Mesendoderm (in vitro differentiated cells): ENCODE data around the gene FIBCD1.

Source experiments
- DNase-seq: peaks from one replicate; pipeline ENCODE4 v3.0.0; 2013
- H2AK5ac ChIP-seq: 2 replicates; pipeline ENCODE4 v1.6.1; 2013; ENCODE audit warnings: low read length, inconsistent platforms
- H2BK120ac ChIP-seq: 2 replicates; pipeline ENCODE4 v1.6.1; 2013; ENCODE audit warnings: low read depth, mild to moderate bottlenecking, low read length, moderate library complexity, mixed read lengths
- H2BK15ac ChIP-seq: replicated peaks from 2 replicates; pipeline ENCODE4 v1.6.1; 2013; ENCODE audit warnings: low read depth, mild to moderate bottlenecking, moderate library complexity
- H2BK5ac ChIP-seq: 2 replicates; pipeline ENCODE4 v1.6.1; 2013; ENCODE audit warnings: low read length, inconsistent platforms
- H3K18ac ChIP-seq: 2 replicates; pipeline ENCODE4 v1.6.1; 2013; ENCODE audit warnings: mild to moderate bottlenecking, low read length, mixed read lengths
- H3K23ac ChIP-seq: one replicate; pipeline ENCODE4 v1.6.1; 2013; ENCODE audit warnings: low read length
- H3K27ac ChIP-seq: 2 replicates; pipeline ENCODE4 v1.5.1; 2013; ENCODE audit warnings: low read depth, mild to moderate bottlenecking, inconsistent platforms, low read length, moderate library complexity
- H3K27me3 ChIP-seq: 2 replicates; pipeline ENCODE4 v1.6.1; 2013; ENCODE audit warnings: low read length, control low read depth, mild to moderate bottlenecking, inconsistent platforms; ENCODE audit not compliant: insufficient read depth, poor library complexity
- H3K36me3 ChIP-seq: 2 replicates; pipeline ENCODE4 v1.6.1; 2013; ENCODE audit warnings: low read length, inconsistent platforms; ENCODE audit not compliant: control insufficient read depth, insufficient read depth
- H3K4ac ChIP-seq: one replicate; pipeline ENCODE4 v1.6.1; 2013; ENCODE audit warnings: low read depth, mild to moderate bottlenecking, low read length, moderate library complexity
- H3K4me1 ChIP-seq: 2 replicates; pipeline ENCODE4 v1.6.1; 2013; ENCODE audit warnings: low read depth, low read length, inconsistent platforms; ENCODE audit not compliant: control insufficient read depth
- H3K4me2 ChIP-seq: 2 replicates; pipeline ENCODE4 v1.6.1; 2013; ENCODE audit warnings: low read length
- H3K4me3 ChIP-seq: 2 replicates; pipeline ENCODE4 v1.5.1; 2013; ENCODE audit warnings: mild to moderate bottlenecking, low read length
- H3K56ac ChIP-seq: one replicate; pipeline ENCODE4 v1.6.1; 2013; ENCODE audit warnings: low read length
- H3K79me1 ChIP-seq: 2 replicates; pipeline ENCODE4 v1.6.1; 2013; ENCODE audit warnings: low read length, inconsistent platforms
- H3K79me2 ChIP-seq: 2 replicates; pipeline ENCODE4 v1.6.1; 2013; ENCODE audit warnings: mild to moderate bottlenecking, low read length; ENCODE audit not compliant: control insufficient read depth, insufficient read depth
- H3K9ac ChIP-seq: 2 replicates; pipeline ENCODE4 v1.6.1; 2013; ENCODE audit warnings: low read length, inconsistent platforms
- H4K5ac ChIP-seq: one replicate; pipeline ENCODE4 v1.6.1; 2013; ENCODE audit warnings: low read length
- H4K8ac ChIP-seq: one replicate; pipeline ENCODE4 v1.6.1; 2013; ENCODE audit warnings: low read depth, mild to moderate bottlenecking, control low read depth, low read length, moderate library complexity
- WGBS: extraction: QIAGEN DNeasy Blood & Tissue Kit; methylation state at CpG from one replicate; pipeline ENCODE4 v1.1.7; 2013; ENCODE audit warnings: low lambda C conversion rate, missing lambda C conversion rate; ENCODE audit not compliant: insufficient coverage; ENCODE audit errors: extremely low coverage; 5-methylcytosine and 5-hydroxymethylcytosine counted together

Gene FIBCD1

DNA sequence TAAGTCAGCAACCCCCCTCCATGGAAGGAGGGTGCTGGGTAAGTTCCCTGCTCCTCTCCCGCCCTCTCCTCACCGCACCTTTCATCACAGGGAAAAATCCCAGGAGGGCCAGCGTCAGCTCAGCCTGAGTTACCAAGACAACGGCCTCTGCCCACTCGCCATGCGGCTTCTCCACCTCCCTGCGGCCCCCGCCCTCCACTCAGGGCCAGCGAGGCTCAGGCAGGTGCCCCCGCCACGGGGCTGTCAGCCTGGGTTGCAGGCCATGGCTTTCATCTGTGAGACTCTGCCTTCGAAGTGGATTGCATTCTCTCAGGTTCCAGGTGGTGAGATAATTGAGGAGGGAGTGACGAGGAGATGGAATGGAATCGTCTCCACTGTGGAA, 42.7 kb upstream of the FIBCD1 start:
- Histone ChIP-seq H3K79me1 (no peaks in the 10 kb centered on the region), H4K5ac (no peak overlapping the region), H2AK5ac (no peak overlapping the region), H2BK120ac (no peak overlapping the region), H3K23ac (no peak overlapping the region), H3K27ac (no peak overlapping the region), H3K4me2 (no peak overlapping the region), H3K4me1 (no peaks in the 10 kb centered on the region), H3K4me3 (no peak overlapping the region), H4K8ac (no peak overlapping the region), H3K36me3 (no peaks in the 10 kb centered on the region), H2BK15ac (no peak overlapping the region), H3K27me3 (no peaks in the 10 kb centered on the region), H3K4ac (no peak overlapping the region), H2BK5ac (no peak overlapping the region), H3K18ac (no peak overlapping the region), H3K9ac (no peak overlapping the region), H3K56ac (no peak overlapping the region), H3K79me2 (no peaks in the 10 kb centered on the region)
- WGBS: no CpG with 5 or more reads among the region's 14 CpGs
- DNase-seq: no peak

DNA sequence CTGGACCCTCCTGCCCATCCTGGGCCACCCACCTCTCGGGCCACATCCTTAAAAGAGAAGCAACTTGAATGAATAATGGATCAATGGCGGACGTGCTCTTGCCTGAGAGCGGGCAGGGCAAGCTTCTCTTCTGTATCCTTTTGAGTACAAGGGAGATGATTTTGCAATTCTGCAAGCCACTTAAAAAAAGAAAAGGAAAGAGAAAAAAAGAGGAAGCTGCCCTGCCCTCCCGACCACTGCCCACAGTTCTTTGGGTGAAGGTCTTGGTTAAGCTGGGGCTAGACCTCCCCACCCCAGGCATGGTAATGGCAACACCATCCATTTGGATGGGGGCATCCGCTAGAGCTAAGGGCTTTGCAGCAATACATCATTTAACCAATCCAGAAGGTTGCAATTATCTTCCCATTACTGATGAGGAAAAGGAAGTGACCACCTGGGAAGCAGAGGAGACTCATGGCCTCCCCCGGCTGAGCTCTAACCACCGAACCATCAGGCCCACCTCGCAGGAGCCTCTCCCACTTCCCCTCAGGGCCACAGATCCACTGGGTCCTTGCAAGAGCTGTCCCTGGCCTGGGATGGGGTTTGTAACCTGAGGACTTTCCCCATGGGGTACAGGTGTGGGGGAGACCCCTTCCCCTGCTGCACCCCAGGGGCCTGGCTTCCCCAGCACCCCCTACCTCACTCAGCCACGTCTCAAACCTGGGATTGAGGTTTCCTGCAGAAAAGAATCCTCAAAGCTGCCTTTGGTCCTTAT, 42.1 kb upstream of the FIBCD1 start:
- H2BK120ac ChIP-seq: no peak overlapping the region
- no peak overlapping the region for H3K9ac ChIP-seq
- H3K4me2 ChIP-seq: no peak overlapping the region
- H3K4ac ChIP-seq: no peak overlapping the region
- H3K27me3 ChIP-seq: no peaks in the 10 kb centered on the region
- no peak overlapping the region for H3K23ac ChIP-seq
- H3K4me1 ChIP-seq: no peaks in the 10 kb centered on the region
- H3K79me2 ChIP-seq: no peaks in the 10 kb centered on the region
- H4K8ac ChIP-seq: no peak overlapping the region
- no peak overlapping the region for H2BK5ac ChIP-seq
- no peaks in the 10 kb centered on the region for H3K36me3 ChIP-seq
- no peak overlapping the region for H3K56ac ChIP-seq
- no peak for DNase-seq
- H4K5ac ChIP-seq: no peak overlapping the region
- no peak overlapping the region for H2AK5ac ChIP-seq
- no CpG with 5 or more reads among the region's 10 CpGs for WGBS
- H2BK15ac ChIP-seq: no peak overlapping the region
- H3K79me1 ChIP-seq: no peaks in the 10 kb centered on the region
- no peak overlapping the region for H3K4me3 ChIP-seq
- H3K18ac ChIP-seq: no peak overlapping the region
- H3K27ac ChIP-seq: no peak overlapping the region

DNA sequence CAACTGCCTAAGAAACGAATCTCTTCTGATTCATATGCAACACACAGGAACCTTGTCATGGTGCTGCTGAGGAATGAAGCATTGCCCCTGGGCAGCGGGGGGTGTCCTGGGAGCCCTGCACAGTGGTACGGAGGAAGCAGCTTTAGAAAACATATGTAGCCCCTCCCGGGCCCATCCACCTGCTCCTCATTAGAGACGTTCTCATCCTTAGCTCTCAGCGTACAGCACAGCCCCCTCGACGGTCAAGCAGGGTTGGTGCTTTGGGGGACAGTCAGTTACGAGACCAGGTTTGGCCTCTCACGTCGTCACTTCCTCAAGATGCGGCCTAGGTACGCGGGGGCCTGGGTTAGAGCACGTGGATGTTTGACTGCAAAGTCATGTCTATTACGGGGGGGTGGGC, 41.5 kb upstream of the FIBCD1 start:
- no peak overlapping the region for H3K4me2 ChIP-seq
- no peak overlapping the region for H3K4me3 ChIP-seq
- WGBS: no CpG with 5 or more reads among the region's 16 CpGs
- no peaks in the 10 kb centered on the region for H3K36me3 ChIP-seq
- H3K4me1 ChIP-seq: no peaks in the 10 kb centered on the region
- H3K23ac ChIP-seq: no peak overlapping the region
- H2BK5ac ChIP-seq: no peak overlapping the region
- H3K4ac ChIP-seq: no peak overlapping the region
- H3K27ac ChIP-seq: no peak overlapping the region
- H2AK5ac ChIP-seq: no peak overlapping the region
- no peak overlapping the region for H4K5ac ChIP-seq
- no peak overlapping the region for H2BK120ac ChIP-seq
- H4K8ac ChIP-seq: no peak overlapping the region
- no peak overlapping the region for H3K56ac ChIP-seq
- no peak overlapping the region for H3K18ac ChIP-seq
- DNase-seq: no peak
- no peak overlapping the region for H2BK15ac ChIP-seq
- H3K79me2 ChIP-seq: no peaks in the 10 kb centered on the region
- no peaks in the 10 kb centered on the region for H3K79me1 ChIP-seq
- H3K27me3 ChIP-seq: no peaks in the 10 kb centered on the region
- H3K9ac ChIP-seq: no peak overlapping the region

DNA sequence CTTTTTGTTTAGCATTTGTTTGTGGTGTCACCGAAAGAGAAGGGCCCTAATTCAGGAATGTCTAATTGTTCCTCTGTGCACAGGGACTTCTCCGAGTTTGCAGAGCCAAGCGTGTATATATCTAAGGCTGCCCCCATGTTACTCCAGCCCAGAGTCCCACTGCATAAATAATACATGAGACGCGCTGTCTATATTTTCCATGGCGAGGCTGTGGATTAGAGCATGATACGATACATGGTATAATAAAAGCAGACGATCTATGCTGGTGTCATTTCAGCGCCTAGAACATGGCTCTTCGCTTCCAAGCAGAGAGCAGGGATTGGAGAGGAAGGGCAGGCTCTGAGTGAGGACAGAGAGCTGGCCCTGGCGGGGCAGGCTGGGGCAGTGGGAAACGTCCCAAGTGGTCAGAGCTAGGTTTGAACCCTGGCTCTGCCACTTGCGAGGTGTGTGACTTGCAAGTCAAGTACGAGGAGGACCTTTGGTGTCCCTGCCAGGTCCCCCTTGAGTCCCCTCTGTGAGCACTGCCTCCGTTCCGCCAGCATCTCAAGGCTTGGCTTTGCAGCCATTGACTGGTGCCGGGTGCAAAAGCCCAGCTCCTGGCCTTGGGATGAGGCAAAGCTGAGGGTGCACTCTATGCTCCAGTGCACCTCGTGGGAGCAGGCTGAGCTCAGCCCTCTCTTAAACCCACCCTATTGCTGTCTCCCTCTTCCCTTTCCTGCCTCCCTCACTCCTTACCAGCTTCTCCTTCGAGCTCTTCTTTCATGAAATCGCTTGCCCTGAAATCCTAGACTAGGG, 40.7 kb upstream of the FIBCD1 start:
- Histone ChIP-seq H3K9ac (no peak overlapping the region), H2BK120ac (no peak overlapping the region), H3K4me3 (no peak overlapping the region), H3K56ac (no peak overlapping the region), H3K36me3 (no peaks in the 10 kb centered on the region), H3K18ac (no peak overlapping the region), H3K27me3 (no peaks in the 10 kb centered on the region), H2BK15ac (no peak overlapping the region), H3K4ac (no peak overlapping the region), H3K27ac (no peak overlapping the region), H3K4me1 (no peaks in the 10 kb centered on the region), H4K8ac (no peak overlapping the region), H3K79me2 (no peaks in the 10 kb centered on the region), H4K5ac (no peak overlapping the region), H3K23ac (no peak overlapping the region), H3K79me1 (no peaks in the 10 kb centered on the region), H2BK5ac (no peak overlapping the region), H3K4me2 (no peak overlapping the region), H2AK5ac (no peak overlapping the region)
- no peak for DNase-seq
- WGBS: no CpG with 5 or more reads among the region's 20 CpGs

DNA sequence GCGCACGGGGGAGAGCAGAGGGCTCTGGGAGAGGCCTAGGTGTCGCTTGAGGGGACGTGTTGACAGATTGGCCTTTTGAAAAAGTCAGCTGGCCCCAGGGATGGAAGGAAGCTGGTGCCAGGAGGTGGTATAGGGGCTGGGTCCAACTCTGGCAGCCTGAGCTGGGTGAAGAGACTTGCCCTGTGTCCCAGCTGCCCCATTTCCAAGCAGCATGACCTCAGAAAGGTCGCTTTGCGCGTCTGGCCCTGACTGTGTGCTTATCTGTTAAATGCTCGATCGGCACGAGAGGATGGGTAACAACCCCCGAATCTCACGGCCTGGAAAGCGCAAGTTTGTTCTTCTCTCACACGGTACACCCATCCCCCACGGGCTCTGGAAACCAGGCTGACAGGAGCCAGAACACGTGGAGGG, 38.8 kb upstream of the FIBCD1 start:
- Histone ChIP-seq H3K18ac (no peak overlapping the region), H3K56ac (no peak overlapping the region), H3K4me3 (no peak overlapping the region), H3K36me3 (no peaks in the 10 kb centered on the region), H2BK5ac (no peak overlapping the region), H2BK120ac (no peak overlapping the region), H3K27ac (no peak overlapping the region), H2BK15ac (no peak overlapping the region), H3K79me1 (no peaks in the 10 kb centered on the region), H4K8ac (no peak overlapping the region), H3K4me2 (no peak overlapping the region), H3K4me1 (no peaks in the 10 kb centered on the region), H2AK5ac (no peak overlapping the region), H3K4ac (no peak overlapping the region), H3K9ac (no peak overlapping the region), H3K23ac (no peak overlapping the region), H3K27me3 (no peaks in the 10 kb centered on the region), H3K79me2 (no peaks in the 10 kb centered on the region), H4K5ac (no peak overlapping the region)
- no CpG with 5 or more reads among the region's 16 CpGs for WGBS
- no peak for DNase-seq
